ENCODE data around the gene SCUBE1.

DNA sequence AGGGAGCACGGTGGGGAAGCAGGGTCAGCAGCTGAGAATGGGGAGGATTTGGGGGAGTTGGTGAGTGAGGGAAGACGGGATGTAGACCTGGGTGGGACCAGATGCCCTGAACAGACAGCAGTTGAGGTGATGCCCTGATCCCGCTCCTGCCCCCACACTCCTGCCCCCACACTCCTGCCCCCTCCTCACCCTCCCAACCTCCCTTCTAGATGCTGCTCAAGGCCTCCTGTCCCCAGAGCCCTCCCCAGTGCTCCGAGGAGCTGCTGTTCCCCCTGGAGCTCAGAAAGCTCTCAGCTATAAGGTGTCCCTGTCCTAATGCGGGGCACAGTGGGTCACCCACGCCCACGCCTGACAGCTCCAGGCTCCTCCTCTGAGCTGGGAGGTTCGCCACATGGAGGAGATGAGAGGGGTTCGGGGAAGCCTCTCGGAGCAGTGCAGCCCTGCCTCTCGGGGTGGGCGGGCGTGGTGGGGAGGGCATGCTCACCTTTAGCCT, 131.2 kb downstream of the SCUBE1 start:
- TF ChIP-seq YY1 (IDR thresholded peaks at IDR 0.05; ENCODE audit: extremely low read depth, insufficient replicate concordance, low read depth, low read length) (no peak), ZNF274 (IDR thresholded peaks at IDR 0.05; ENCODE audit: low read depth, low read length) (no peak), EZH2phosphoT487 (IDR thresholded peaks at IDR 0.05; ENCODE audit: borderline replicate concordance) (no peak), POLR2A (IDR thresholded peaks at IDR 0.05; ENCODE audit: borderline replicate concordance, extremely low read depth, insufficient read depth, insufficient read length) (no peak), EGR1 (IDR thresholded peaks at IDR 0.05; ENCODE audit: low read depth) (no peak), RAD21 (IDR thresholded peaks at IDR 0.05; ENCODE audit: low read depth) (no peak)
- TF ChIP-seq, protein P1, sequence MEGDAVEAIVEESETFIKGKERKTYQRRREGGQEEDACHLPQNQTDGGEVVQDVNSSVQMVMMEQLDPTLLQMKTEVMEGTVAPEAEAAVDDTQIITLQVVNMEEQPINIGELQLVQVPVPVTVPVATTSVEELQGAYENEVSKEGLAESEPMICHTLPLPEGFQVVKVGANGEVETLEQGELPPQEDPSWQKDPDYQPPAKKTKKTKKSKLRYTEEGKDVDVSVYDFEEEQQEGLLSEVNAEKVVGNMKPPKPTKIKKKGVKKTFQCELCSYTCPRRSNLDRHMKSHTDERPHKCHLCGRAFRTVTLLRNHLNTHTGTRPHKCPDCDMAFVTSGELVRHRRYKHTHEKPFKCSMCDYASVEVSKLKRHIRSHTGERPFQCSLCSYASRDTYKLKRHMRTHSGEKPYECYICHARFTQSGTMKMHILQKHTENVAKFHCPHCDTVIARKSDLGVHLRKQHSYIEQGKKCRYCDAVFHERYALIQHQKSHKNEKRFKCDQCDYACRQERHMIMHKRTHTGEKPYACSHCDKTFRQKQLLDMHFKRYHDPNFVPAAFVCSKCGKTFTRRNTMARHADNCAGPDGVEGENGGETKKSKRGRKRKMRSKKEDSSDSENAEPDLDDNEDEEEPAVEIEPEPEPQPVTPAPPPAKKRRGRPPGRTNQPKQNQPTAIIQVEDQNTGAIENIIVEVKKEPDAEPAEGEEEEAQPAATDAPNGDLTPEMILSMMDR (IDR thresholded peaks at IDR 0.05 in 2 of 3, conservative IDR thresholded peaks at IDR 0.05 in 1 of 3; ENCODE audit: borderline replicate concordance in 1 of 3, insufficient read depth in 1 of 3, low read depth in 2 of 3, low read length in 2 of 3), result no peak

Measured in HCT116 (cell line).